GM19452 (cell line): Measurements from ENCODE around the gene COX4I1.
A peak's percentile ranks its signal among the peaks of the same experiment; 100 is the strongest.
"Not testable (repeated sequence)": the region's sequence is repeated elsewhere in the genome, so short reads cannot be mapped to it uniquely, and the experiment has no call there.

Source experiments
- ATAC-seq: cut with Tn5 transposase; IDR thresholded peaks from one replicate; pipeline ENCODE4 v1.9.1; 2021; ENCODE audit not compliant: unreplicated experiment

The COX4I1 gene

DNA sequence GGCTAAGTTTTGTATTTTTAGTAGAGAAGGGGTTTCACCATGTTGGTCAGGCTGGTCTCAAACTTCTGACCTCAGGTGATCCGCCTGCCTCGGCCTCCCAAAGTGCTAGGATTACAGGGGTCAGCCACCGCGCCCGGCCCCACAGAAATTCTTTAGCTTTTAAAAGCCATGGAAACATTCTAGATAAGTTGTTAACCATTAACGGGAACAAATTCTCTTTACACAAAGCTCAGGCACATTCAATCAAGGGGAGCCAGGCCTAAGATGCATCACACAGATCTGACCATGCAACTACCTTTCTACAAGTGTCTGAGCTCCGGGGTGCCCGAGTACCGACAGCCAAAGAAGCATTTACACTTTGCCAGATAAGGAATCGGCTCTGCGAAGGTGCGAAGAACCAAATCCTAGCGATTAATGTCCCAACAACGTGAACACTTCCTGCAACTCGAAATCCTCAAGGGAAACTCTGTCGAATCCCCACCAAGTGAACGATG is 1.2 kb upstream of the COX4I1 start:
- ATAC-seq, result no peak

DNA sequence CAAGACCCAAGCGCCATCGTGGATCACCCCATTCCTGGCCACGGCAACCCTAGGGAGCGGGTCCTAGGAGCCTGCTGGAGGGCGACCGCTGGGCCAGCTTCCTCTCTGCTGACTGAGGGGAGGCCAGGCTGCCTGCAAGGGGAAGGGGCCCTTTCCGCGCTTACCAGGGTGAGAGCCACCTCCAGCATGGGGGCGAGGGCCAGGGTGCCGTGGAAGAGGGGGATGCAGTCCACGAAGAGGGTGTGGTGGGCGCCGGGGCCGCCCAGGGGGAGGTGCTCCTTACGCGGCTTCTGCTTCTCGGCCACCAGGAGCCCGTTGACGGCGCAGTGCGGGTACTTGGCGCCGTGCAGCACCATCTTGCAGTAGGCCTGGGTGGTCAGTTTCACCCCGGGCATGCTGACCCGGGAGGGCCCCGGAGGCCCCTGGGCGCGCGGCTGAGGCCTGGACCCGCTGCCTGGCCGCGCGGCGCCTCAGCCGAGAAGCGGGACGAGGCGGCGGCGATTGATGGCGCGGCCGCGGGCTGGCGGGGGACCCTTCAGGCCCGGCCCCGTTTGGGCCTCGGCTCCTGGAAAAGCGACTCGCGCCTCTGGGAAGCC is 496 bp upstream of the COX4I1 start:
- ATAC-seq, result peak; percentile 22

DNA sequence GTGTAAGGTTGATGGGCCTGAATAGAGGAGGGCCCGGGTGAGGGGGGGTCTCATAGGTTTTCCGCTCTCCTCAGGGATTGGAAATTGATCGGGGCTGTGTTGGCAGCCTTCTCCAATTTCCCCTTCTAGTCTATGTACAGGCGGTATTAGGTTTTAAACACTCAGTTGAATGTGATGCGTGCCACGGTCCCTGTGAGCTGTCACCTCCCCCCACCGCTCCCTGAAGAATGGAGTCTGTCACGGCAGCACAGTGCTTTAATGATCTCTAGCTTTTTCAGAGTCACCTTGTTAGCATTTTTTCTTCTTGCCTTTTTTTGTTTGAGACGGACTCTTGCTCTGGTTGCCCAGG is 800 bp downstream of the COX4I1 start:
- no peak for ATAC-seq

DNA sequence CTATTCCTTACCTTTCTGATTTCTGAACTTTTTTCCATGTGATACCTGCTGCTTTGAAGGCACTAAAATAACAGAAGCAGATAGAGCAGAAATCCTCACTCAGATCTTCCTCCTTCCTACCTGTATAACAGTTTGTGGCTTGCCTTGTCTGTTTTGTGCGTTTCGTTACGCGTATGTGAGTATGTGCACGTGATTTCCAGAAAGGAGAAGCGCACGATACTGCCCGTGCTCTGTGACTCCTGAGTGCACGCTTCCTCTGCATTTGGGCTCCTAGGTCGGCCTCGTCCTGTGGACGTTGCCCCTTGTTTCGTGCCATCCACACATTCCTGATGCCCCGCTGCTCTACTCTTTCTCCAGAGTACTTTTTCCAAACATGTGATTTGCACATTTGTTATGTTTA is 4.1 kb downstream of the COX4I1 start:
- no peak for ATAC-seq

DNA sequence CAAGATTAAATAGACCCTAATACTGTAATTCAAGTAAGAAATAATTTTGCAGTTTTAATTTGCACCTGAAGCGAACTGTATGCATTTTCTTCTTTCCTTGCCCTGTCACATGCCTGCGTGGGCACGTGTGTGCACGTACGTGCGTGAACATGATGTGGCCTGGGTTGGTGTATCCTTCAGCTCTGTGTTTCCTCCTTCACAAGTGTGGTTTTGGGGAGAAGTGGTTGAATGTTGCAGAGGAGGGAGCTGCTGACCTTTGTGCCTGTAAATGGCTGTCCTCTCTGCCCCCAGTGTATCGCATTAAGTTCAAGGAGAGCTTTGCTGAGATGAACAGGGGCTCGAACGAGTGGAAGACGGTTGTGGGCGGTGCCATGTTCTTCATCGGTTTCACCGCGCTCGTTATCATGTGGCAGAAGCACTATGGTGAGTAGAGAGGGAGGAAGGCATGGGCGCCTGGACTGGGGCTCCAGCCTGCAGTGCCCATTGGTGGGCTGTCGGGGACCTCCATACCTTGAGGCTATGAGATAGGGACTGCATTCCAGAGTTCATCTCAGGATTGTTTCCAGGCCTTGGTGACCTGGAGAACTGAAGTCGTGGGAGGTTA is 6.0 kb downstream of the COX4I1 start:
- ATAC-seq, result no peak

DNA sequence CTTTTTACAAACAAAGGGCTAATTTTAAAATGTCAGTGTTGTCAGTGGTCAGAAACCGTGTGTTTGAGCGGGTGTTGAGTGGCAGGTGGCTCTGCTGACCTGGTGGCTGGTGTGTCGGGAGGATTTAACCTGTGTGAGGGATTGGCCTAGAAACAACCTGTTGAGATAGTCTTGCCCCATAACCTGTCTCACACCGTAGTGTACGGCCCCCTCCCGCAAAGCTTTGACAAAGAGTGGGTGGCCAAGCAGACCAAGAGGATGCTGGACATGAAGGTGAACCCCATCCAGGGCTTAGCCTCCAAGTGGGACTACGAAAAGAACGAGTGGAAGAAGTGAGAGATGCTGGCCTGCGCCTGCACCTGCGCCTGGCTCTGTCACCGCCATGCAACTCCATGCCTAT is 7.0 kb downstream of the COX4I1 start:
- ATAC-seq, result no peak

DNA sequence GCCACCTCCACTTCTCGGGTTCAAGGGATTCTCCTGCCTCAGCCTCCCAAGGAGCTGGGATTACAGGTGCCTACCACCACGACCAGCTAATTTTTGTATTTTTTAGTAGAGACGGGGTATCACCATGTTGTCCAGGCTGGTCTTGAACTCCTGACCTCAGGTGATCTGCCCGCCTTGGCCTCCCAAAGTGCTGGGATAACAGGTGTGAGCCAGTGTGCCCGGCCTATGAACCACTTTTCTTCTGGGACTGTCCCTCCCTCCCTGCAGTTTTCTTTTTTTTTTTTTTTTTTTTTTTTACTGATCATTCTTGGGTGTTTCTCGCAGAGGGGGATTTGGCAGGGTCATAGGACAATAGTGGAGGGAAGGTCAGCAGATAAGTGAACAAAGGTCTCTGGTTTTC is 7.8 kb downstream of the COX4I1 start:
- not testable (repeated sequence) for ATAC-seq

DNA sequence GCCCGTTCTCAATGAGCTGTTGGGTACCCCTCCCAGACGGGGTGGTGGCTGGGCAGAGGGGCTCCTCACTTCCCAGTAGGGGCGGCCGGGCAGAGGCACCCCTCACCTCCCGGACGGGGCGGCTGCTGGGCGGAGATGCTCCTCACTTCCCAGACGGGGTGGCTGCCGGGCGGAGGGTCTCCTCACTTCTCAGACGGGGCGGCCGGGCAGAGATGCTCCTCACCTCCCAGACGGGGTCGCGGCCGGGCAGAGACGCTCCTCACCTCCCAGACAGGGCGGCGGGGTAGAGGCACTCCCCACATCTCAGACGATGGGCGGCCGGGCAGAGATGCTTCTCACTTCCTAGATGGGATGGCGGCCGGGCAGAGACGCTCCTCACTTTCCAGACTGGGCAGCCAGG is 8.6 kb downstream of the COX4I1 start:
- not testable (repeated sequence) for ATAC-seq

DNA sequence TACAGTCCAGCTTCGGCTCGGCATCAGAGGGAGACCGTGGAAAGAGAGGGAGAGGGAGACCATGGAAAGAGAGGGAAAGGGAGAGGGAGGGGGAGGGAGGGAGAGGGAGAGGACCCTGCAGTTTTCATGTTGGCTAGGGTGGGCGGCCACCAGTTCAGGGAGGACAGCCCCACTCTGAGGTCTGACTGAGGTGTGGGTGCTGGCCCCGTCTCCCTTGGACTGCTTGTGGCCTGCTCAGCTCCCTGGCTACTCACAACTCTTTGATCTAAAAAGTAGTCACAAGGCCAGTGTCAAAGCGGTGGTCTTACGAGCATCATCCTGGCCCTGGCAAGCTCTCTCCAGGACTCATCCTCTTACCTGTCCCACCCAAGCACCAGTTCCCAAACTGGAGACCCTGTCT is 9.4 kb downstream of the COX4I1 start:
- no peak for ATAC-seq

DNA sequence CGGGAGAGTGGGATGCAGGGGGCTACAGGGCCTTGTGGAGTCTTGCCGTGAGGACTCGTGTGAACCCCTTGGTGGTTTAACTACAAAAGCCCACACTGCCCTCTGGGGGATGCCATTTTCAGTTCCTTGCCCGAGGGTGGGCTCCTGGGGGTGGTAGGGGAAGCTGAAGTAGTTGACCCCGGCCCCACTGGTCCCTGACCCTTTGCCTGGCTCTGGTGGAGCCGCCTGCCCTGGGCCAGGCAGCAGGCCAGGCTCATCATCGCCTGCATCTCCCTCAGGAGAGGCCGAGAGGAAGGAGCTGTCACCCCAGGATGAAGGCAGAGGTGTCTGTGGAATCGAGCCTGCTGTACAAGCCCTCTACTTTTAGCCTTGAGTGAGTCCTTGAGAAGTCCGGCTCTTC is 10.2 kb downstream of the COX4I1 start:
- no peak for ATAC-seq

DNA sequence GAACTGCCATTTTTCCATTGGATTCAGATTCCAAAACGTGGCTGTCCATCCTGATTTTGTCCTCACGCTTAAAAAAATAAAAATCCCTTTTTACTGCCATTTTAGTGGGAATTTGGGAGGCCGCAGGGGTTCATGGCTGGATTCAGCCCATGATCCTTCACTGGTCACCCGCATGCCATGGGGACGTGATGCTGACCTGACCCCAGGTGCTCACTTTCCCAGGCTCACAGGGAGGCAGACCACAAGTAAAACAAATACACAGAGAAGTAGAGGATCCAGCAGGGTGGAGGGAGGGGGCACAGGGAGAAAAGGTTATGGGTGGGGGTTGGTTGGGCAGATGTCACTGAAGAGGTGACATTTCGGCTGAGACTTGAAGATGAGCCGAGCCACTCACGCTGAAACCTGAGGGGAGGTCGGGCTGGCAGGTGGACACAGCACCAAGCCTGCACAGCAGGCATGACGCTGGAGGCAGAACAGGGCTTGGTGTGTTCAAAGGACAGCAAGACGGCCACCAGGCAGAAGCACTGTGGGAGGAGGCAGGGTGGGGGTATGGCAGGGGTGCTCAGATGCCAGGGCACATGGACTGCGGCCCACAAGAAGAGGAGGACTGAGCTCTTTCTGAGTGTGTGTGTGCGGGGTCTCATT is 10.7 kb downstream of the COX4I1 start:
- no peak for ATAC-seq

DNA sequence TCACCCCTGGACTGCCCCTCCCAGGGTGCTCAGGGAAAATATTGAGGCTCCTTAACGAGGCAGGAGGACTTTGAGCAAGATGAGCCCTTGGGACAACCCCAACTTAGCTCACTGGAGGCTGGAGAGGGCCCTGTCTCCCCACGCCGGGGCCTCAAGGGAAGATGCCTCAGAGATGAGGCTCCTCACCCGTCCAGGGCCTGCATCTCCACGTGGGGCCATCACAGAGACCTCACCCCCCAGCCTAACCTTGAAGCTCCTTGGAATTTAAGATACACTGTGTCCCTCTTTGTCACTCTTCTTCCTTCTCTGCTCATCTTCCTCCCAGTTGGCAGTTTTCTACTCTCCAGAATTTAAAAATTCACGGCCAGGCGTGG is 11.2 kb downstream of the COX4I1 start:
- ATAC-seq, result no peak

DNA sequence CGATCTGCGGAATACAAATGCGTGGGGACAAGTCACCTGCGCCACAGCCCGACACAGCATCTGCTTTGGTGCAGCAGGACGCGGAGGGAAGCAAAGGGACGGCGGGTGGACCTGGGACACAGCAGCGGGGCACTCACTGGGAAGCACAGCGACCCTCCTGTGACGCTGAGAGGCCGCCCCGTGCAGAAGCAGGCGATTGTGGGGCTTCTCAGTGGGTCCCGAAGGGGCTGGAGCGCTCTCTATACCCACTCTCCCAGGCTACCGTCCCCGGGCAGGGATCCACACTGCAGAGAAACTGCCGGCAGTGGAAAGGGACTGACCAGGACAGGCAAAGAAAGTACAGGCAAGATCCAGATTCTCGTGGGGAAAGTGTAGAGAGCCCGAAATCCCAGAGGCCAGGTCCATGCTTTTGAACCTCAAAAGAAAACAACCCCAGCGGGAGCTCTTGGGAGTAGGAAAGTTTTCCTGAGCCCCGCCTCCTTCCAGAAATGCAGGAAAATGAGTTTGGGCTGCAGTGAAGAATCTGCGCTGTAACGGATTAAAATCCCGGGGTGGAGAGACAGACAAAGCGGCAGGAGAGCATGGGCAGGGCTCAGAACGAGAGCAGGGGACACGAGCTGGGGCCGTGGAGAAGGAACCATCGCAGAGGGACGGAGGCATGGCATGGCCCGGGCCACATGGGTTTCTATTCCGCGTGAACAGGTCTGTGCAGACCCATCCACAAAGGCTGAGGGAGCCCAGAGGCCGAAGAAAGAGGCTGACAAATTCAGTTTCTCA is 12.7 kb downstream of the COX4I1 start:
- ATAC-seq, result no peak

DNA sequence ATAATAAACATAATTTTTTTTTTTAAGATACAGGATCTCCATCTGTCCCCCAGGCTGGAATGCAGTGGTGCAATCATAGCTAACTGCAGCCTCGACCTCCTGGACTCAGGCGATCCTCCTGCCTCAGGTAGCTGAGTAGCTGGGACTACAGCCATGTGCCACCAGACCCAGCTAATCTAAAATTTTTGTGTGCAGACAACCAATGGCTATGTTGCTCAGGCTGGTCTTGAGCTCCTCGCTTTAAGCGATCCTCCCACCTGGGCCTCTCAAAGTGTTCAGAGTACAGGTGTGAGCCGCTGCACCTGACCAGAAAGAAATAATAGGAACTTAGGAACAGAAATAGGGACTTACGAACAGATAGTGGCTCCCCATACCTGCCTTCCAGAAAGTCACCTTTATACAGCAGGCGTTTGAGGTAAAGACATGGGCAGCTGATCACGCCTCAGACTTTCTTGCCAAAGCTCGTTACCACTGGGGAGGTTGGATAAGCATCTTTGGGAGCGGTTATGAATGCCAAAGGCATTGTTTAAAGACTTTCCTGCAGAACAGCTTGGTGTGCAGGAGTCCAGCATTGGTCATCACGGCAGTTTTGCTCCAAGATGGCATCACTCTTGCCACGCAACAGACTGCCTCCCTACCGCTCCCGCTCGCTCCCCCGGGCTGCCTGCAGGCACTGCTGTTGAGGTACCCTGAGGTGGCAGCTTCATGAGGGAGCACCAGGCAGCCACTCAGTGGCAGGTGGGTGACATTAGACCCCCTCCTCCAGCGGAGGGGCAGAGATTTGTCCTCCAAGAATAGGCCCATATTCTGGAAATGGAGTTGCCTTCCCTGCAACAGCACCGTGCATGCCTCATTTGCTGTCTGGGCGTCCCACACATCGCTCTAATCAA is 13.6 kb downstream of the COX4I1 start:
- ATAC-seq, result no peak

DNA sequence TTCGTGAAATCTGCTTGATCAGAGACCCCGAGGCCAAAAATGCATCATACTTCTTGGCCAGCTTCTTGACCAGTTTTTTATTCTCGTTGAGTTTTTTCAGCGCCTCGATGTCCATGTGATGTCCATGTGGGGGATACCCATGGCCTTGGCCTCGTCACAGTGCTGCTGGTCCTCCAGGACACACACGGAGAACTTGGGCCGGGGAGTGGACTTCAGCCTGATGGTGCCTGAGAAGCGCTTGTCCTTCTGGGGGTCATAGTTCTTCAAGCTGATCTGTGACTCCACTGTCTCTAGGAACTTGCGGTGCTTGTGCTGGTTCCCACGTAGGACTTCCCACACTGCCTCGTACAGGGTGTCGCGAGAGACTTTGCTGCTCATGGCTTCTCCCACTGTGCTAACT is 16.7 kb downstream of the COX4I1 start:
- no peak for ATAC-seq

DNA sequence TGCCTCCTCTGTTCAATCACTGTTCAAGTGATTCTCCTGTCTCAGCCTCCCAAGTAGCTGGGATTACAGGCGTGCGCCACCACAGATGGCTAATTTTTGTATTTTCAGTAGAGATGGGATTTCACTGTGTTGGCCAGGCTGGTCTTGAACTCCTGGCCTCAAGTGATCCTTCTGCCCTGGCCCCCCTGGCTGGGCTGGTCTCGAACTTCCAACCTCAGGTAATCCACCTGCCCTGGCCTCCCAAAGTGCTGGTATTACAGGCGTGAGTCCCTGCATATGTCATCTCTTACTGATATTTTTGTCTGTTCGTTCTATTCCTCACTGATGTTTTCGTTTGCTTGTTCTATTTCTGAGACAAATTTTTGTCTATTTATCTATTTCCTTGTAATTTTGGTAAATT is 17.7 kb downstream of the COX4I1 start:
- ATAC-seq, result not testable (repeated sequence)

DNA sequence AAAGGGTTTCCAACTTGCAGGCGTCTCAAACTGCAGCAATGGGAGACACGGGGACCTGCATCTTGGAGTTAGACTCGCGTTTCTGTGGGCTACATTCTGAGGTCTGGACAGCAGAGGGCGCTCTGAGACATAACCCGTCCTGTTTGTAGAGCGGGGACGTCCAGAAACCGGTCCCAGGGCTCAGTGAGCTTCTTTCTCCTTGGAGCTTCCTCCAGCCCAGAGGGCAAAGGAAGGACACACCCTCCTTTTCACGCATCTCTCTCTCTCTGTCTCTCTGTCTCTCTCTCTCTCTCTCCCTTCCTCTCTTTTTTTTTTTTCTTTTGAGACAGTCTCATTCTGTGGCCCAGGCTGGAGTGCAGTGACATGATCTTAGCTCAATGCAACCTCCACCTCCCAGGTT is 19.8 kb downstream of the COX4I1 start:
- no peak for ATAC-seq

DNA sequence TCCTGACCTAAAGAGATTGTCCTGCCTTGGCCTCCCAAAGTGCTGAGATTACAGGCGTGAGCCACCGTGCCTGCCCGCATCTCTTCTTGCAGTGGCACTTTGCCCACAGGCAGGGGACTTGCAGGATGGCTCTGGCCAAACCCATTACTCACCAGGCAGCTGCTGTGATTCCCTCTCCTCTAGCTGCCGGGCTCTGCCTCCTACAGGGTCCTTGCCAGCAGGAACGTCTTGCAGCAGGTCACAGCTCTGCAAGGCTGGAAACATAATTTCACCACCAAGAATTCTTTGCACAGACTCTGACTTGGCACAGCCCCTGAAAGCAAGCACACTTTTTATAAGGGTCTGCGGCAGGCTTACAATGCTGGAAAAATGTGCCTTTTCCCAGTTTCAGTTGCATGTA is 20.3 kb downstream of the COX4I1 start:
- ATAC-seq, result no peak

DNA sequence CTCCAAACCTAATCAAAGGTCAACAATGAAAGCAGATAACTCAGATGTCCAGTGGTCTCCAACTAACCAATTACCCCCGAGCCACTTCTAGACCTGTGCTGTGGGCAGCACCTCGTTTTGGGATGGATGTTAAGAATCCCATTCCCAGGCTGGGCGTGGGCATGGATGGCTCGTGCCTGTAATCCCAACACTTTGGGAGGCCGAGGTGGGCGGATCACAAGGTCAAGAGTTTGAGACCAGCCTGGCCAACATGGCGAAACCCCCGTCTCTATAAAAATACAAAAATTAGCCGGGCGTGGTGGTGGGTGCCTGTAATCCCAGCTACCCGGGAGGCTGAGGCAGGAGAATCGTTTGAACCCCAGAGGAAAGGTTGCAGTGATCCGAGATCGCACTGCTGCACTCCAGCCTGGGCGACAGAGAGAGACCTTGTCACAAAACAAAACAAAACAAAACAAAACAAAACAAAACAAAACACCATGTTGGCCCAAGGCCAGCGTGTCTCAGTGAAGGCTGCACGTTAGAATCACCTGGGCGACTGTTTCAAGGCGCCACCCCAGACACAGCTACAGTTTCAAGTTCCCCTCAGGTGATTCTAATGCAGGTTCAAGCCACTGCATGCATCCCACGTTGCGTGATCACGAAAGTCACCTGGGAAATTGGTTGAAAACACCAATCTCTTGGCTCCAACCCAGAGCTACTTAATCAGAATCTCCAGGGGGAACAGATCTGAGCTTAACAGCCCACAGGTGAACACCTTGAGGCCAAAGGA is 21.3 kb downstream of the COX4I1 start:
- no peak for ATAC-seq
